Effector memory CD4-positive, alpha-beta T cell (primary cell): ENCODE results near the gene TUBA8.
"Not testable (repeated sequence)": the region's sequence is repeated elsewhere in the genome, so short reads cannot be mapped to it uniquely, and the experiment has no call there.

Experiments used
- DNase-seq, 3 donors: peaks; one replicate each; pipeline ENCODE4 v3.0.0-alpha.2; 2020
- H3K27ac ChIP-seq: 2 replicates; pipeline ENCODE4 v1.7.0; 2013; ENCODE audit warnings: mild to moderate bottlenecking, low read length, moderate library complexity; ENCODE audit not compliant: insufficient read depth, poor library complexity, severe bottlenecking
- H3K27me3 ChIP-seq: replicated peaks from 2 replicates; pipeline ENCODE4 v1.7.0; 2013; ENCODE audit warnings: mild to moderate bottlenecking, low read length; ENCODE audit not compliant: insufficient read depth, control insufficient read depth, poor library complexity, severe bottlenecking
- H3K36me3 ChIP-seq: 2 replicates; pipeline ENCODE4 v1.7.0; 2013; ENCODE audit warnings: mild to moderate bottlenecking, low read length, moderate library complexity; ENCODE audit not compliant: control insufficient read depth, insufficient read depth
- H3K4me1 ChIP-seq: 2 replicates; pipeline ENCODE4 v1.7.0; 2013; ENCODE audit warnings: low read length, mild to moderate bottlenecking; ENCODE audit not compliant: control insufficient read depth, insufficient read depth, poor library complexity, severe bottlenecking
- H3K4me3 ChIP-seq: 2 replicates; pipeline ENCODE4 v1.7.0; 2013; ENCODE audit warnings: low read length, low read depth, mild to moderate bottlenecking; ENCODE audit not compliant: insufficient read depth, poor library complexity, severe bottlenecking
- H3K9me3 ChIP-seq: 2 replicates; pipeline ENCODE4 v1.7.0; 2013; ENCODE audit warnings: mild to moderate bottlenecking, low read length, moderate library complexity; ENCODE audit not compliant: control insufficient read depth

TUBA8 gene

GRCh38 chr22:18068381-18068988 is 42.1 kb upstream of the TUBA8 start:
- DNase-seq: no peak
- Histone ChIP-seq H3K27ac (no peak overlapping the region), H3K36me3 (no peaks in the 10 kb centered on the region), H3K4me3 (no peak overlapping the region), H3K27me3 (no peaks in the 10 kb centered on the region), H3K4me1 (no peaks in the 10 kb centered on the region), H3K9me3 (no peaks in the 10 kb centered on the region)

- no peaks in the 10 kb centered on the region for H3K27me3 ChIP-seq
- no peak for DNase-seq
- no peak overlapping the region for H3K4me3 ChIP-seq
- H3K4me1 ChIP-seq: no peaks in the 10 kb centered on the region
- H3K9me3 ChIP-seq: no peaks in the 10 kb centered on the region
- H3K36me3 ChIP-seq: no peaks in the 10 kb centered on the region
- H3K27ac ChIP-seq: no peak overlapping the region
These were observed 41.6 kb upstream of the TUBA8 start for GRCh38 chr22:18069041-18069440.

GRCh38 chr22:18070041-18070440 is 40.6 kb upstream of the TUBA8 start:
- H3K36me3 ChIP-seq: no peaks in the 10 kb centered on the region

GRCh38 chr22:18070556-18071306 is 39.9 kb upstream of the TUBA8 start:
- Histone ChIP-seq H3K9me3 (no peaks in the 10 kb centered on the region), H3K4me1 (no peaks in the 10 kb centered on the region), H3K36me3 (no peaks in the 10 kb centered on the region), H3K27ac (no peak overlapping the region), H3K4me3 (no peak overlapping the region), H3K27me3 (no peaks in the 10 kb centered on the region)
- no peak for DNase-seq

More at GRCh38 chr22:18070041-18070440, 40.6 kb upstream of the TUBA8 start:
- H3K9me3 ChIP-seq: no peaks in the 10 kb centered on the region
- DNase-seq: no peak
- no peak overlapping the region for H3K27ac ChIP-seq
- no peak overlapping the region for H3K4me3 ChIP-seq
- no peaks in the 10 kb centered on the region for H3K4me1 ChIP-seq
- no peaks in the 10 kb centered on the region for H3K27me3 ChIP-seq

- H3K36me3 ChIP-seq, H3K27ac ChIP-seq, DNase-seq, H3K4me1 ChIP-seq, H3K9me3 ChIP-seq, H3K27me3 ChIP-seq, H3K4me3 ChIP-seq: not testable (repeated sequence)
These were observed 39.2 kb upstream of the TUBA8 start for GRCh38 chr22:18071307-18071967.

- Histone ChIP-seq H3K27ac (no peak overlapping the region), H3K4me1 (peaks cover 3% of the 10 kb centered on the region), H3K36me3 (no peaks in the 10 kb centered on the region), H3K4me3 (no peak overlapping the region), H3K27me3 (no peaks in the 10 kb centered on the region), H3K9me3 (no peaks in the 10 kb centered on the region)
- DNase-seq: no peak
These were observed 38.7 kb upstream of the TUBA8 start for GRCh38 chr22:18071968-18072310.

GRCh38 chr22:18073467-18073866 is 37.1 kb upstream of the TUBA8 start:
- DNase-seq: no peak
- Histone ChIP-seq H3K9me3 (no peaks in the 10 kb centered on the region), H3K4me1 (peaks cover 9% of the 10 kb centered on the region), H3K36me3 (no peaks in the 10 kb centered on the region), H3K27me3 (no peaks in the 10 kb centered on the region), H3K27ac (no peak overlapping the region), H3K4me3 (no peak overlapping the region)

GRCh38 chr22:18073927-18074326 is 36.7 kb upstream of the TUBA8 start:
- H3K4me1 ChIP-seq: peaks cover 14% of the 10 kb centered on the region
- H3K27ac ChIP-seq, H3K27me3 ChIP-seq, DNase-seq, H3K9me3 ChIP-seq, H3K4me3 ChIP-seq, H3K36me3 ChIP-seq: not testable (repeated sequence)

- no peak overlapping the region for H3K27ac ChIP-seq
- peaks cover 6% of the 10 kb centered on the region for H3K36me3 ChIP-seq
These were observed 35.4 kb upstream of the TUBA8 start for GRCh38 chr22:18075101-18075719.

More at GRCh38 chr22:18075101-18075719, 35.4 kb upstream of the TUBA8 start:
- DNase-seq: no peak
- Histone ChIP-seq H3K4me3 (no peak overlapping the region), H3K9me3 (no peaks in the 10 kb centered on the region), H3K27me3 (no peaks in the 10 kb centered on the region), H3K4me1 (peaks cover 16% of the 10 kb centered on the region)
